Mesothelial cell of epicardium (in vitro differentiated cells): ENCODE measurements around the gene AGTRAP. TPM values are rescaled to one million over a fixed set of nuclear protein-coding genes. Genes with fewer than 3 reads are reported as not detected.

ENCODE experiments used
- DNase-seq, 2 experiments: peaks; one replicate each; pipeline ENCODE4 v3.0.0; 2021; ENCODE audit warnings: low spot score in 2 of 2; ENCODE audit not compliant: unreplicated experiment in 2 of 2
- H3K27ac Mint-ChIP-seq: 2 replicates; pipeline ENCODE4 v1.8.0; 2021; ENCODE audit warnings: mixed read lengths
- H3K27me3 Mint-ChIP-seq: 2 replicates; pipeline ENCODE4 v1.8.0; 2021; ENCODE audit warnings: low read depth, mixed read lengths
- H3K36me3 Mint-ChIP-seq: 2 replicates; pipeline ENCODE4 v1.8.0; 2021; ENCODE audit warnings: mixed read lengths
- H3K4me1 Mint-ChIP-seq: 2 replicates; pipeline ENCODE4 v1.8.0; 2021; ENCODE audit warnings: mixed read lengths
- H3K4me3 Mint-ChIP-seq: 2 replicates; pipeline ENCODE4 v1.8.0; 2021; ENCODE audit warnings: mild to moderate bottlenecking, moderate library complexity, mixed read lengths
- H3K9me3 Mint-ChIP-seq: 2 replicates; pipeline ENCODE4 v1.8.0; 2021; ENCODE audit warnings: mixed read lengths
- total RNA-seq: library from RNA; stranded (reverse); gene quantifications from 3 replicates; pipeline ENCODE4 v1.2.1, GENCODE V29; 2021
- TF ChIP-seq, protein P1 (sequence below): fragments of 200-600 bp; sonication (generic); IDR thresholded peaks from one replicate; pipeline ENCODE4 v1.5.0; 2021; ENCODE audit warnings: antibody characterized with exemption; ENCODE audit not compliant: unreplicated experiment

Gene AGTRAP
- total RNA-seq, 1 donor from 2014 or later: 29.0 TPM

DNA sequence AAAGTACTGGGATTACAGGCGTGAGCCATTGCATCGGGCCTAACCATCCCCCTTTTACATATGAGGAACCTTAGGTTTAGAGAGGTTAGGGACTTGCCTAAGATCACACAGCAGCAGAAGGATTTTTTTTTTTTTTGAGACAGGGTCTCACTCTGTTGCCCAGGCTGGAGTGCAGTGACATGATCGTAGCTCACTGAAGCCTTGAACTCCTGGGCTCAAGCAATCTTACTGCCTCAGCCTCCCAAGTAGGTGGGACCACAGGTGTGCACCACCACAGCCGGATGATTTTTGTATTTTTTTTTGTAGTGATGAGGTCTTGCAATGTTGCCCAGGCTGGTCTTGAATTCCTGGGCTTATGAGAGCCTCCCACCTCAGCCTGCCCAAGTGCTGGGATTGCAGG is 23.9 kb downstream of the AGTRAP start:
- DNase-seq: no peak
- TF ChIP-seq, protein P1, sequence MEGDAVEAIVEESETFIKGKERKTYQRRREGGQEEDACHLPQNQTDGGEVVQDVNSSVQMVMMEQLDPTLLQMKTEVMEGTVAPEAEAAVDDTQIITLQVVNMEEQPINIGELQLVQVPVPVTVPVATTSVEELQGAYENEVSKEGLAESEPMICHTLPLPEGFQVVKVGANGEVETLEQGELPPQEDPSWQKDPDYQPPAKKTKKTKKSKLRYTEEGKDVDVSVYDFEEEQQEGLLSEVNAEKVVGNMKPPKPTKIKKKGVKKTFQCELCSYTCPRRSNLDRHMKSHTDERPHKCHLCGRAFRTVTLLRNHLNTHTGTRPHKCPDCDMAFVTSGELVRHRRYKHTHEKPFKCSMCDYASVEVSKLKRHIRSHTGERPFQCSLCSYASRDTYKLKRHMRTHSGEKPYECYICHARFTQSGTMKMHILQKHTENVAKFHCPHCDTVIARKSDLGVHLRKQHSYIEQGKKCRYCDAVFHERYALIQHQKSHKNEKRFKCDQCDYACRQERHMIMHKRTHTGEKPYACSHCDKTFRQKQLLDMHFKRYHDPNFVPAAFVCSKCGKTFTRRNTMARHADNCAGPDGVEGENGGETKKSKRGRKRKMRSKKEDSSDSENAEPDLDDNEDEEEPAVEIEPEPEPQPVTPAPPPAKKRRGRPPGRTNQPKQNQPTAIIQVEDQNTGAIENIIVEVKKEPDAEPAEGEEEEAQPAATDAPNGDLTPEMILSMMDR: no peak
- peaks cover 2% of the 10 kb centered on the region for H3K4me1 Mint-ChIP-seq
- H3K27me3 Mint-ChIP-seq: peaks cover 36% of the 10 kb centered on the region
- no peak overlapping the region for H3K27ac Mint-ChIP-seq
- peaks cover 13% of the 10 kb centered on the region for H3K9me3 Mint-ChIP-seq
- peaks cover 4% of the 10 kb centered on the region for H3K36me3 Mint-ChIP-seq
- H3K4me3 Mint-ChIP-seq: no peak overlapping the region

DNA sequence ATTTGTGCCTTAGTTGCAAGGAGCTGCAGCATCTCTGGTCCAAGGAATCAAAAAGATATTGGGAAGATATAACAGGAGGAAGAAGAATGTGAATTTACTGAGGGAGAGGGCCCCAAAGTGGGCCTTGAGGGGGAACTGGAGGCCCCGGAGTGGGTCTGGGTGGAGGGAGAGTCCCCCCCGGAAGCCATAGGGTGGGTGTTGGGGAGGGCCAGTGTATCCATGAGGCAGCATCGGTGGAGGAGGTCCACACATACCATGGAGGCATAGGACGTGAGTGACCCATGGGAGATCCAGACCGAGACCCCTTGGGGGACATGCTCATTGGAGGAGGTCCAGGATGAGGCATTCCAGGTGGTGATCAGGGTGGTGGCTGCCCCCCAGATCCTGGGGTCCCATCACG is 25.3 kb downstream of the AGTRAP start:
- Mint-ChIP-seq H3K4me1 (peaks cover 2% of the 10 kb centered on the region), H3K4me3 (no peak overlapping the region), H3K9me3 (peaks cover 8% of the 10 kb centered on the region), H3K27ac (no peak overlapping the region), H3K36me3 (peaks cover 4% of the 10 kb centered on the region), H3K27me3 (peaks cover 36% of the 10 kb centered on the region)
- TF ChIP-seq, protein P1: no peak
- DNase-seq: no peak

DNA sequence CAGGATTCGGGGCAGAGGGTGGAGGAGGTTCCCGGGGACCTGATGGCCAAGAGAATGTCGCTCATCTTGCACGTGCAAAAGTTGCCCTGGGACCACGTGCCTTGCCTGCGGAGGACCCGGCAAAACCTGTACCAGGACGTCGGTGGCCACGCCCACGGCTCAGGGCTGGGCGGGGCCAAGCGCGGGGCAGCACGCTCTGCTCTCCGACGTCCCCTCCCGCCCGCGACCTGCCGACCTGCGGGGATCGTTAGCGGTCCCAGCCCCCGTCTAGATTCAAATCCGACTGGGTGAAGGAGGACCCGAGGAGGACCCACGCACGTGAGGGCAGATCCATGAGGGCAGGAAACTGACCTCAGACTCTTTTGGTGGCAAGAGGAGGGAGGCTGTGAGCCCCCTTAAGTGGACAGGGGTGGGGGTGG is 26.1 kb downstream of the AGTRAP start, which contains the start of gene C1orf167:
TSS of gene C1orf167 (plus strand) at position 206 of the 419 bp plus-strand sequence. CDS start 2,208 bp downstream, outside the sequence.
- TF ChIP-seq, protein P1: no peak
- peaks cover under 1% of the 10 kb centered on the region for H3K36me3 Mint-ChIP-seq
- peaks cover 2% of the 10 kb centered on the region for H3K4me1 Mint-ChIP-seq
- peaks cover 3% of the 10 kb centered on the region for H3K9me3 Mint-ChIP-seq
- peaks cover 36% of the 10 kb centered on the region for H3K27me3 Mint-ChIP-seq
- no peak within 1 kb of the TSS for H3K4me3 Mint-ChIP-seq
- H3K27ac Mint-ChIP-seq: no peak within 1 kb of the TSS
- no peak for DNase-seq

DNA sequence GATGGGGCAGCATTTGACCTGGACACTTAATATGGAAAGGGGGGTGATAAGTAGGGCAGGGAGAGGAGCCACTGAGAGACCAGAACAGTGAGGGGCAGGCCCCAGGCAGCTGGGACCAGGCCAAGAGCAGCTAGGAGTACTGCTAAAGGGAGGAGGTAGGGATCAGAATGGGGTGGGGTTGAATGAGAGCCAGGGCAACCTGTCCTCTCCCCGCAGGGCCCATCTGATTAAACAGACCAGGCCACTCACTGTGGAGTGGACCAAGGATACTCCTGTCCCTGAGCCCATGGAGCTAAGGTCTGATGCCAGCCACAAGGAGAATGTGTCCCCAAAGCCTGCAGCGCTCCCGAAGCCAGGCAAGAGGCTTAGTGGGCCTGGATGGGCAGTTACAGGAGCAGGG is 28.2 kb downstream of the AGTRAP start:
- H3K4me3 Mint-ChIP-seq: no peak overlapping the region

DNA sequence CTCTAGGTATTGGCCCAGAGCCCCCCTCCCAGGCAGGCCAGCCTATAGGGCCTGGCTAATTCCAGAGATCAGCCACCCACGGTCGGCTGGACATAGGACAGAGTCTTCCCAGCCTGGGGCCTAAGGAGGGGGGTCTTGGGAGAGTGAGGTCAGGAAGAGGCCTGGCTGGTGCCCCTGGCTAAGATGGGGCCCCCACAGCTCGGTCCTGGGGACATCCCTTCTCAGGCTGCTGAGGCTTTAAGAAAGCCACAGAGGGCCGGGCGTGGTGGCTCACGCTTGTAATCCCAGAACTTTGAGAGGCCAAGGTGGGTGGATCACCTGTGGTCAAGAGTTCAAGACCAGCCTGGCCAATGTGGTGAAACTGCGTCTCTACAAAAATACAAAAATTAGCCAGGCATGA is 28.6 kb downstream of the AGTRAP start:
- TF ChIP-seq, protein P1: no peak
- Mint-ChIP-seq H3K36me3 (no peaks in the 10 kb centered on the region), H3K4me3 (no peak overlapping the region), H3K4me1 (peaks cover 2% of the 10 kb centered on the region), H3K27me3 (peaks cover 32% of the 10 kb centered on the region), H3K27ac (no peak overlapping the region), H3K9me3 (no peaks in the 10 kb centered on the region)
- DNase-seq: no peak

More for the DNA sequence above, 28.2 kb downstream of the AGTRAP start:
- no peak for DNase-seq
- H3K27me3 Mint-ChIP-seq: peaks cover 32% of the 10 kb centered on the region
- no peak overlapping the region for H3K27ac Mint-ChIP-seq
- H3K4me1 Mint-ChIP-seq: peaks cover 2% of the 10 kb centered on the region
- no peaks in the 10 kb centered on the region for H3K36me3 Mint-ChIP-seq
- H3K9me3 Mint-ChIP-seq: no peaks in the 10 kb centered on the region
- TF ChIP-seq, protein P1: no peak
